K562 (cell line): Measurements from ENCODE around the gene ZNF32.

Source experiments
- BMI1 ChIP-seq: fragments of 150-350 bp; IDR thresholded peaks from 2 replicates; pipeline ENCODE4 v1.6.1; 2014; ENCODE audit warnings: low read length
- CTCF ChIP-seq, 3 experiments: IDR thresholded peaks in 2 of 3; conservative IDR thresholded peaks in 1 of 3; 2 replicates each; pipeline ENCODE4 v1.5.1; 2011 to 2012; ENCODE audit warnings: low read length in 3 of 3, mild to moderate bottlenecking in 3 of 3, control low read depth in 2 of 3, improper control_type of control experiment in 1 of 3, inconsistent platforms in 1 of 3, low read depth in 1 of 3, mixed read lengths in 1 of 3, moderate library complexity in 1 of 3; ENCODE audit not compliant: insufficient read depth in 2 of 3
- EP300 ChIP-seq: IDR thresholded peaks from 2 replicates; pipeline ENCODE4 v1.6.1; 2012; ENCODE audit warnings: low read length, improper control_type of control experiment
- KLF16 ChIP-seq: IDR thresholded peaks from 2 replicates; pipeline ENCODE4 v1.6.1; 2016; ENCODE audit warnings: antibody characterized with exemption
- MAZ ChIP-seq, 2 experiments: fragments of 450-650 bp in 1 of 2; sonication (generic) in 1 of 2; formaldehyde crosslinking; IDR thresholded peaks in 1 of 2; conservative IDR thresholded peaks in 1 of 2; 2 replicates each; pipeline versions ENCODE4 v1.4.0 to v1.5.0; 2020; ENCODE audit warnings: mild to moderate bottlenecking in 1 of 2, missing genetic modification reagents in 1 of 2
- MLLT1 ChIP-seq, 2 experiments: fragments of 450-650 bp; IDR thresholded peaks; 2 replicates each; pipeline ENCODE4 v1.6.1; 2016
- NBN ChIP-seq: fragments of 450-650 bp; IDR thresholded peaks from 2 replicates; pipeline ENCODE4 v1.6.1; 2016; ENCODE audit warnings: low read depth, mild to moderate bottlenecking
- ZBTB40 ChIP-seq, 2 experiments: fragments of 450-650 bp in 1 of 2; sonication (generic) in 1 of 2; formaldehyde crosslinking in 1 of 2; IDR thresholded peaks; 2 replicates each; pipeline versions ENCODE4 v1.7.1 to v1.9.0; 2016 to 2022; ENCODE audit warnings: inconsistent platforms in 1 of 2, mild to moderate bottlenecking in 1 of 2, missing genetic modification reagents in 1 of 2
- ZNF263 ChIP-seq: sonication (generic); formaldehyde crosslinking; IDR thresholded peaks from 2 replicates; pipeline ENCODE4 v1.8.0; 2022; ENCODE audit warnings: mild to moderate bottlenecking, missing genetic modification reagents, borderline replicate concordance
- ZNF592 ChIP-seq: fragments of 450-650 bp; IDR thresholded peaks from 2 replicates; pipeline ENCODE4 v1.6.1; 2017; ENCODE audit warnings: antibody characterized with exemption, mild to moderate bottlenecking
- ZNF830 ChIP-seq: fragments of 250-450 bp; sonication (Bioruptor Pico); IDR thresholded peaks from 2 replicates; pipeline ENCODE4 v1.5.0; 2021; ENCODE audit warnings: mild to moderate bottlenecking

GRCh38 chr10:43679509-43679908 lies 30.8 kb upstream of the ZNF32 start:
- TF ChIP-seq KLF16 (no peak), EP300 (no peak), ZBTB40 (IDR thresholded peaks at IDR 0.05) (no peak), ZBTB40 (CRISPR knock-in tag; IDR thresholded peaks at IDR 0.05) (no peak), ZNF263 (no peak), ZNF830 (CRISPR knock-in tag) (no peak), MLLT1 (IDR thresholded peaks at IDR 0.05) (no peak), CTCF (IDR thresholded peaks at IDR 0.05 in 2 of 3, conservative IDR thresholded peaks at IDR 0.05 in 1 of 3; ENCODE audit: insufficient read depth in 2 of 3, low read depth in 1 of 3, low read length in 3 of 3) (no peak), ZNF592 (no peak), MAZ (CRISPR knock-in tag; conservative IDR thresholded peaks at IDR 0.05 in 1 of 2, IDR thresholded peaks at IDR 0.05 in 1 of 2) (no peak), NBN (no peak), BMI1 (no peak)
